HG03575 (cell line): ENCODE data around the gene DCPS.
"Not testable (repeated sequence)": the region's sequence is repeated elsewhere in the genome, so short reads cannot be mapped to it uniquely, and the experiment has no call there.

Source experiments
- ATAC-seq: cut with Tn5 transposase; IDR thresholded peaks from one replicate; pipeline ENCODE4 v1.9.1; 2021; ENCODE audit not compliant: unreplicated experiment, insufficient number of reproducible peaks, low FRiP score; ENCODE audit errors: extremely low read depth

DCPS gene

DNA sequence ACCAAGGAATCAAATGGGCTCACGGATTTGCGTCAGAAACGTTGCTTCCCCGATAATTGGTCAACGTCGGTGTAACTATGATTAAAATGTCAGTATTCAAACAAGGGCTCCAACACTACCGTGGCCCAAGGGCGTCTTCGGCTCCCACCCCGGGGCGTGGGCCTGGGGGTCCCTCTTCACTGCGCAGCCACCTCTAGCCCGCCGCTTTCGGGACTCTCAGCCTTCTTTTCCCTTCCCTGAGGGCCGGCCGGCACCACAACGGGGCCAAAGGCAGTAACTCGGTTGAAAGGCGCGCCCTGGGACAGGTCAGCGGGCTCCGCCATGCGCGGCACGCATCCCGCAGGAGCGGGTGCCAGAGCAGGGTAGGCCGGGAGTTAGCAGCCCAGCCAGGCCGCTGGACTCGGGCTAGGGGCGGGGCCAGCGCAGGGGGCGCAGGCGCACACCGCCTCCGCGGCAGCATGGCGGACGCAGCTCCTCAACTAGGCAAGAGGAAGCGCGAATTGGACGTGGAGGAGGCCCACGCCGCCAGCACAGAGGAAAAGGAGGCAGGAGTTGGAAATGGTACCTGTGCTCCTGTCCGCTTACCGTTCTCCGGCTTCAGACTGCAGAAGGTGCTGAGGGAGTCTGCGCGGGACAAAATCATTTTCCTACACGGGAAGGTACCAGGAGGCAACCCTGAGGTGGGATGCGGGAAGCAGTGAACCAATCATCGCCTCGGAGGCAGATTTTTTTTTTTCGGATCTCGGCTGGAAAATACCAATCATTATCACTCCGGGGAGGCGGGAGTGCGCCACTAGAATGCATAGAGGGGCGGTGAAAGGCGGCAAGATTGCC, at the start of gene DCPS:
TSS of gene DCPS (plus strand) at position 438 of the 834 bp plus-strand sequence. CDS start at position 459, 21 bp downstream.
- peak; percentile 73 for ATAC-seq

DNA sequence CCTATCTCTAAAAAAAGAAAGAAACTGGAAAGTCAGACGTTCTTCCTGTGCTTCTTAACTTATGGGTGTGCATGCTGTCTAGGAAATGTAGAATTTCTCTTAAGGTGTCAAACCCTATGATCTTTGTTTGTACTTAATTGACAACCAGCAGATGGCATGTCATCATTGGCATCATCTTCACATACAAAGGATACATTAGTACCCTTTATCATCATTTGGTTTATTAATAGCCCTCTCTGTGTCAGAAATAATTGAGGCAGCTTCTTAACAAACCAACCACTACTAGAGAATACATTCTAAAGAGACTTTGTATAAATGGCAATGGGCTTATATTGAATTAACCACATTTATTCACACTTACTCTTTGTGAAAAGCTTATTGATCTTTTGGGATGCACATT, 49.0 kb upstream of the DCPS start:
- ATAC-seq = no peak

GRCh38 chr11:126255507-126255906, 48.4 kb upstream of the DCPS start:
- not testable (repeated sequence) for ATAC-seq

DNA sequence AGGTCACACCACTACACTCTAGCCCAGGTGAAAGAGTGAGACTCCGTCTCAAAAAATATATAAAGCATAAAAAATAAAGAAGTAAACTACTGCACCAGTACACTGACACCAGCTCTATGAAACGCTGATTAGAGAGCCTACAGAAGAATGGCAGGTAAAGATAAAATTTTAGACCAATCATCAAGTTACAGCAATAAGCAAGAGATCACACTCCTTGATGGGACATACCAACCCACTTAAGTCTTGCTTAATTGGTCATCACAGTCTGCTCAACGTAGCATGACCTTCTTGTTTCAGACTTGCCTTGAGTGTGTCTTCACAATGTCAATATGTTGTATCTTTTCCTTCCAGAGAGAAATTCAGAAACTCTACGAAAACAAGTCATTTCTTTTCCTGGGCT, 47.6 kb upstream of the DCPS start:
- ATAC-seq = no peak

- ATAC-seq = no peak
These were observed 46.7 kb upstream of the DCPS start for GRCh38 chr11:126257144-126257543.

GRCh38 chr11:126257764-126258163, 46.1 kb upstream of the DCPS start:
- ATAC-seq = no peak

DNA sequence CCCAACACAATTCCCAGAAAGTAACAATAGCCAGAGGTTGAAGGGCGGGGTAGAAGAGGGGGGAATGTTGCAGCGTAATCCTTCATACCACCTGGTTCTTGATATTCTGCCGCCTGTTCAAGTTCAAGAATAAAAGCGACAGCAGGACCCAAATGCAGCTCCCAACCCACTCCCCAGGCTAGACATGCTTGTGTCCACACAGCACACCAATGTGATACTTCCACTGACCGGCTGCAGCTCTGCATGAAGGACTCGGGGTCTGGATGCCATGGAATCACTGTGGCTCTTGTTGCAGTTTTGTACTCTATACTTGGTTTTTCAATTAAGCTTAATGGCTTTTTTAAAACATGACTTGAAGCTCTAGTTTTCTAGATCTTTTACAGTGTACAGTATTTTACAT, 41.6 kb upstream of the DCPS start:
- no peak for ATAC-seq

- ATAC-seq = no peak
These were observed 40.4 kb upstream of the DCPS start for GRCh38 chr11:126263489-126263888.

- no peak for ATAC-seq
These were observed 38.0 kb upstream of the DCPS start for GRCh38 chr11:126265811-126266210.

GRCh38 chr11:126267650-126268049, 36.2 kb upstream of the DCPS start:
- no peak for ATAC-seq

DNA sequence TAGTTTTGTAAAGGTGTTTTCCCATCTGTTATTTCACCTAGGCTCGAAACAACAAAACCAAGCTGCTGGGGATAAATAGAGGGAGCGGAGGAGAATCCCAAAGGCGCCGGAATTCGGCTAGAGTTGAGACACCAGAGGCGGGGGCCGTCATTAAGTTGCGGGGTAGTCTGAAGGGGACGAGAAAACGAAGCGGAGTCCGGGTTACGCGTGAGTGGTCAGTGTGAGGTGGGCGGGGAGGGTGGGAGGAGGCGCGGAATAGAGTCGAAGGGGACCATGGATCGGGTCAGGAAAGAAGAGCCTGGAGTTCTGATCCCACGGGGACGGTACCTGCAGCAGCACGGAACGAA, 35.5 kb upstream of the DCPS start:
- no peak for ATAC-seq

DNA sequence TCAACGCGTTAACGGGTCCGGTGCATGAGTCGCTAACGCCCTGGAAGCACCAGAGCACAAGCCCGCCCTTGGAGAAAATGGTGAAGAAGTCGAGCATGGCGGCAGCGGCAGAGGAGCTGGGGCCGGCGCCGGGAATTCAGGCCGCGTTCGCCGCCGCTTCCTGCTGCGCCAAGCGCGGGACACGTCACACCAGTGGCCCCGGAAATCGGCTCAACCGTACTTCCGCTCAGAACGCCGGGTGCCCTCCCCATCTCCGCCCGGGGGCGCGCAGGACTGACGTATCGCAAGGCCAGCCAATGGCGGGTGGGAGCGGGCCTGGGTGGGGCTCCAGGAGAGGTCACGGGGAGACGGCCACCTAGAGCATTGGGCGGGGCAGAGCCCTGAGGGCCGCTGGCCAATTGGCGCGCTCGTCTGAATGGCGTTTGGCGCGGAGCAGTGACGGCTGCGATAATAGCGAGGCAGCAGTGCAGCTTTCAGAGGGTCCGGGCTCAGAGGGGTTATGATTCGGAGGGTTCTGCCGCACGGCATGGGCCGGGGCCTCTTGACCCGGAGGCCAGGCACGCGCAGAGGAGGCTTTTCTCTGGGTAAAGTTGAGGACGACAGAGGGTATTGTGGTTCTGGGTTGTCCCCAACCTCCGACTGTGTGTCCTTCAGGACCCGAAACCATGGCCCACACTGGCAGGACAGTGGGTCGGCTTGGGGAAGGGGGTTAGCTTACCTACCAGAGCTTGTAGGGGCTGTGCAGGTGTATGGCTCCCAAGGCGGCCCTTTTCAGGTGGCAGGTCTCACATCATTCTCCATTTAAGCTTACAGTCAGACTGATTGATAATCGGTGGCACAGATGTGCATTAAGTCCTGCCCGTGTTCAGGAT, 34.9 kb upstream of the DCPS start, which contains the start of the genes FOXRED1 and SRPRA:
TSS of gene FOXRED1 (plus strand) at position 447 of the 872 bp plus-strand sequence. CDS start at position 500, 53 bp downstream.
TSS of gene SRPRA (minus strand) at position 188 of the 872 bp plus-strand sequence. CDS start at position 97, 91 bp downstream.
- peak; percentile 84 for ATAC-seq

- no peak for ATAC-seq
These were observed 26.5 kb upstream of the DCPS start for GRCh38 chr11:126277322-126277721.

DNA sequence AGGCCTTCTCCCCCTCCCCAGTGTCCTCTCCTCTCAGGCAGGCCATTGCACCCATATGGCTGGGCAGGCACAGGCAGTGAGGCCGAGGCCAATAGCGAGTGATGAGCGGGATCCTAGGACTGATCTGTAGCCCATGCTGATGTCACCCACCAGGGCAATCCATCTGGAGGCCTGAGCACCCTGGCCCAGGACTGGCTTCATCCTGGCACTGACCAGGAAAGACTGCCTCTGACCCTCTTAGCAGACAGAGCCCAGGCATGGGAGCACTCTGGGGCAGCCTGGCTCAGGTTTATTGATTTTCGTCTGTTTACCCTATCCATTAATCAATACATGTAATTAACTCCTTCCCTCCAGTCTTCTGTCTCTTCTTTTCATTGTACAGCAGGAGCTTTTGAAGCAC, 26.1 kb upstream of the DCPS start:
- ATAC-seq = no peak

- ATAC-seq = no peak
These were observed 24.7 kb upstream of the DCPS start for GRCh38 chr11:126279191-126279590.

DNA sequence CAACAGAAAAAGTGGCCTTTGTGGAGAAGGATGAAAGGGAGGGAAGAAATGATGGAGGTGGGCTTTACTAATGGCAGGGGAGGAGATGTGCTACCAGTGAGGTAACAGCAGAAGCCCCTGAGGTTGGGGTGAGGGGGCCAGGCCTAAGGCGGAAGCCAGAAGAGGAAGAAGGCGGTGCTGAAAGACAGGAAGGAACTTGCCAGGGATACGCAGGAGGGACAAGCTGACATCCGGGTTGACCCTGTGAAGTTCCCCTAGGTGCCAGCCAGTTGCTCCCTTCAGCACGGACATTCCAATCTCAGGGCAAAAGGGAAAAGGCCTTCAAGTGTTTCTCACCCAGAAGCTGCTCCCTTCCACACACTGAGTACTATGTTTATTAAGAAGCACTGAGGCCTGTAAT, 23.3 kb upstream of the DCPS start:
- ATAC-seq = no peak

GRCh38 chr11:126281245-126281644, 22.6 kb upstream of the DCPS start:
- ATAC-seq = no peak

DNA sequence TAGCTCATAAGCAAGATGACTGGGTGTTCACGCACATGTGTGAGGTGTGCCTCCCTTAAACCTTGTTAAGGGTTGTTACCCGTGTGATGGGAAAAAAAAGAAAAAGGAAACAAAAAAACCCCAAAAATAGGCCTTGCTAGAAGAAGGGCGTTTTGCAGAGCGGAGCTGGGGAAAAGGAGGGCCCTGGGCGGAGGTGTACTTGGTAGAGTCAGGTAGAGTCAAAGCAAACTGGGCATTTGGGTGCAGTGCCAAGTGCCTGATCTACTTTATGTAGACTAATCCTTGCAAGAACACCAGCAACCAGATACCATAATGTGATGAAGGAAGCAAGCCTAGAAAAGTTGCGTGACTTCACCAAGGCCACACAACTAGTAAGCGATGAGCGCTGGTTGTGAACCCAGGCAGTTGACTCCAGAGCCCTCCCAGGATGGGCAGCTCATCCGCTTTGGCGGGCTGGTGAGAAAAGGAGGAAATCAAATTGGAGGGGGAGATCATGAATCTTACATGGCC, 22.1 kb upstream of the DCPS start:
- ATAC-seq = no peak

GRCh38 chr11:126282361-126282735, 21.5 kb upstream of the DCPS start:
- ATAC-seq = no peak
